Activated CD8-positive, alpha-beta memory T cell treated with anti-CD3 and anti-CD28 coated beads, Interleukin-2, amount 50 U/mL, for 24 hours (primary cell): ENCODE data around the gene MFSD2B.

Experiments
- DNase-seq: peaks from one replicate; pipeline ENCODE4 v3.0.0-alpha.2; 2020; ENCODE audit errors: extremely low read depth

The MFSD2B gene

DNA sequence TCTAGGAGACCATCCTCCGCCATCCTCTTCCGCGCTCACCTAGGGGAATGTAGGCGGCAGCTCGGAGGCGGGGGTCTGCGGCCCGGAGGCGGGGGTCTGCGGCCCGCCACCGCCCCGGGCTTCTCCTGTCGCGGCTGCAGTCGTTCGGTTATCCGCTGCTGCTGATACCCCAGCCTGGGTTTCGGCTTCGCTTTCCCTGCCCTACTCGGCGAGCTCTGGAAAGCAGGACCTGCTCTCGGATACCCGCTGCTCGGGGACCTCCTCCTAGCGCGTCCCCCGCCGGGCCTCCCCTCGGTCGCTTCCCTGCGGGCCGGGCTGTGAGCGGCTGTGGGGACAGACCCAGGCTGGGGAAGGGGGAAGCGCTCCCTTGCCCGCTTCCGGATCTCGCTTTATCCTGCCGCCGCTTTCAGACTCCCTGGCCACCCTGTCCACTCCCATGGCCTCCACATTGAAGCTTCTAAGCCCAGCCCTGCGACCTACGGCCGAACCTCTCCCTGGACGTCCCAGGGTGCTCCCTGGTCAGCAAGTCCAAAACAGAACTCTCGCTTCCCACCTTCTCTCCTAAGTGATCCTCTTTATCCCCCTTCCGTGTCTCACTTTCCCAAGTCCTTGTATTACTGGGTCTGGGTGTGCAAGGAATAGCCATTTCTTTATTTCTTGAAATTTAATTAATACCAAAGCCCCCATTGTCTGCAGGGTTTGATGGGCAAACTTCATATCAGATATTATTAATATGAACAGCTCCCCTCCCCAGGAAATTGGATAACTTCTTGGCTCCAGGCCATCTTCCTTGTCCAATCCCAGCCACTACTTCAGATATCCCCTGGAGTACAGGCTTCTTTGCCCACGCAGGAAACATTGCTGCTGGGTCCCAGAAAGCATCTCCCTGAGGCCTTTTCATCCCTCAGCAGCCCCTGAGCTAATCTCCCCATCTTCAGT, 40.4 kb downstream of the MFSD2B start:
- DNase-seq, result no peak

DNA sequence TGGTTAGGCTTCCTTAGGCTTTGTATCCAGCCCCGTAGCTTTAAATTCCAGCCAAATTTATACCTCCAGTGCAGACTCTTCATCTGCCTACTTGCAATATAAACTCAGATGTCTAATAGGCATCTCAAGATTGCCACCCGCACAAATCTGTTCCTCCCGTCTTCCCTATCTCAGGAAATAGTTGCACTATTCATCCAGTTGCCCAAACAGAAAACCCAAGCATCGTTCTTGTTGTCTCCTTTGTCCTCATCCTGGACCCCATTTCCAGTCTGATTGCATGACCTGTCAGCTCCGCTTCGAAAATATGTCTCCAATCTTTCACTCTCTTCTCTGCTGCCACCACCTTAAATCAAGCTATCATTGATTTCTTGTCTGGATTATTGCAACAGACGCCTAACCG, 41.9 kb downstream of the MFSD2B start:
- DNase-seq, result no peak

- no peak for DNase-seq
Measured at GRCh38 chr2:24052951-24053350, 43.1 kb downstream of the MFSD2B start.

GRCh38 chr2:24054366-24055010, 44.6 kb downstream of the MFSD2B start:
- no peak for DNase-seq

DNA sequence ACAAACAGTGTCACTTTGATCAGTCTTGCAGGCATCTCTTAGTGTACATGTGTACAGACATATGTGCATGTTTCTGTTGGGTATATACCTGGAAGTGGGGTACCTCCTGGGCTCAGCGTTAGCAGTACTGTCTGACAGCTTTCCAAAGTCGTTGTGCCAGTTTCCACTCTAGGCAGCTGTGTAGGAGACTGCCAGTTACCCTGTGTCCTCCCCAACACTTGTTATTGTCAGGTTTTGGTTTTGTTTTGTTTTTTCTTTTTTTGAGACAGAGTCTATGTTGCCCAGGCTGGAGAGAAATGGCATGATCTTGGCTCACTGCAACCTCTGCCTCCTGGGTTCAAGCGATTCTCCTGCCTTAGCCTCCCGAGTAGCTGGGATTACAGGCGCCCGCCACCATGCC, 45.9 kb downstream of the MFSD2B start:
- DNase-seq, result no peak

GRCh38 chr2:24058564-24059271, 48.8 kb downstream of the MFSD2B start:
- no peak for DNase-seq

DNA sequence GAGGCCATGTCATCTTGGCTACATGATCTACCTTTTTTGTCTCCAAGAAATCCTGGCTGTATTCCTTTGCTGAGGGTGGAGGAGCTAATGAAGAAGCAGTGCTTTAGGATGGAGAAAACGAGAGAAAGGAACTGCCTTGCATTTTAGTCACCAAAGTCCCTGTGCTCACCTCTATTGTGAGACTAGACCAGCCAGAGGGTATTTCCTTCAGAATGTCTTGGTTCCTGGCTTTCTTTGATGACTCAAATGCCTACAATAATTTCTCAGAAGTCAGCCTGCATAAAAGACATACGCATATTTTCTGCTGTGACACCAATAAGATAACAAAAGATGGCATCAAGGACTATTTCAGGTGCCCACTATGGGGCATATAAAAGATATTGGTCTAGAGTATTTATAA, 55.5 kb downstream of the MFSD2B start:
- no peak for DNase-seq

DNA sequence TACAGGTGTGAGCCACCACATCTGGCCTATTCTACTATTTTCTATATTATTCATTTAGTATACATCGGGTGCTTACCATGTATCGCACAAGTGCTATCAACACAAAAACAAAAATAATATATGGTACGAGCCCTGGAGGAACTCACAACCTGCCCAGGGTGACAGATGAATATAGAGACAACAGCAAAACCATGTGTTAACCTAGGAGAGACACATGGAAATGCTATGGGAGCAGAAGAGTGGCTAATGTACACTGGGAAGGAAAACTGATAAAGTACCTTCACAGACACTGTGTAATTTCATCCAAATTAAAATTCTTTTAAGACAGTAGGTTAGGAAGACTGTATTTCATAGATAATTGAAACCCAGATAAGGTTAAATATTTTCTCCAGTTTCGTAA, 62.4 kb downstream of the MFSD2B start:
- DNase-seq, result no peak

- DNase-seq, result no peak
Measured at GRCh38 chr2:24073816-24074215, 63.9 kb downstream of the MFSD2B start.

- DNase-seq, result no peak
Measured at GRCh38 chr2:24075259-24075658, 65.4 kb downstream of the MFSD2B start.
